ENCODE data around the gene GRIK5. TPM values are rescaled to one million over a fixed set of nuclear protein-coding genes. Genes with fewer than 3 reads are reported as not detected.
A peak's percentile ranks its signal among the peaks of the same experiment; 100 is the strongest.
"Not testable (repeated sequence)": the region's sequence is repeated elsewhere in the genome, so short reads cannot be mapped to it uniquely, and the experiment has no call there.

The GRIK5 gene
- polyA plus RNA-seq, 1 donor from 2014 or later = not detected

GRCh38 chr19:42034640-42035391, 35.2 kb downstream of the GRIK5 start:
- not testable (repeated sequence) for H3K4me1 Mint-ChIP-seq, H3K27me3 Mint-ChIP-seq, H3K27ac Mint-ChIP-seq, H3K36me3 Mint-ChIP-seq, H3K9me3 Mint-ChIP-seq
- H3K4me3 Mint-ChIP-seq = peak overlapping the region in 2 of 4 donors; percentile 49 to 73

- Mint-ChIP-seq H3K9me3 (peaks cover 0 to 3% (median 0%) of the 10 kb centered on the region in 3 donors), H3K4me1 (peaks cover 5 to 7% (median 5%) of the 10 kb centered on the region in 3 donors), H3K27ac (no peak overlapping the region)
Measured at GRCh38 chr19:42033413-42033812, 36.6 kb downstream of the GRIK5 start.

GRCh38 chr19:42032431-42032830, 37.6 kb downstream of the GRIK5 start:
- Mint-ChIP-seq H3K27ac (no peak overlapping the region), H3K4me3 (no peak overlapping the region), H3K36me3 (no peaks in the 10 kb centered on the region), H3K4me1 (peaks cover 5 to 7% (median 5%) of the 10 kb centered on the region in 3 donors), H3K9me3 (peaks cover 0 to 3% (median 0%) of the 10 kb centered on the region in 3 donors), H3K27me3 (peaks cover 8% of the 10 kb centered on the region)

More at GRCh38 chr19:42033413-42033812, 36.6 kb downstream of the GRIK5 start:
- Mint-ChIP-seq H3K36me3 (no peaks in the 10 kb centered on the region), H3K27me3 (peaks cover 8% of the 10 kb centered on the region), H3K4me3 (no peak overlapping the region)

- Mint-ChIP-seq H3K4me1 (peaks cover 5 to 7% (median 5%) of the 10 kb centered on the region in 3 donors), H3K4me3 (no peak overlapping the region), H3K27me3 (peaks cover 8% of the 10 kb centered on the region), H3K27ac (no peak overlapping the region), H3K9me3 (peaks cover 0 to 3% (median 0%) of the 10 kb centered on the region in 3 donors), H3K36me3 (no peaks in the 10 kb centered on the region)
Measured at GRCh38 chr19:42030645-42031440, 39.2 kb downstream of the GRIK5 start.

- H3K36me3 Mint-ChIP-seq = peaks cover 1% of the 10 kb centered on the region
- H3K27ac Mint-ChIP-seq = no peak overlapping the region
Measured at GRCh38 chr19:42028304-42029216, 41.4 kb downstream of the GRIK5 start.

GRCh38 chr19:42024622-42025111, 45.3 kb downstream of the GRIK5 start:
- Mint-ChIP-seq H3K4me1 (peaks cover 0 to 2% (median 0%) of the 10 kb centered on the region in 3 donors), H3K9me3 (no peaks in the 10 kb centered on the region), H3K27me3 (peaks cover 12% of the 10 kb centered on the region), H3K36me3 (peaks cover 1% of the 10 kb centered on the region), H3K4me3 (no peak overlapping the region), H3K27ac (no peak overlapping the region)

More at GRCh38 chr19:42028304-42029216, 41.4 kb downstream of the GRIK5 start:
- Mint-ChIP-seq H3K4me3 (no peak overlapping the region), H3K27me3 (peaks cover 19% of the 10 kb centered on the region), H3K4me1 (no peaks in the 10 kb centered on the region), H3K9me3 (peaks cover 0 to 3% (median 0%) of the 10 kb centered on the region in 3 donors)

GRCh38 chr19:42023943-42024260, 46.1 kb downstream of the GRIK5 start:
- Mint-ChIP-seq H3K27ac (no peak overlapping the region), H3K4me3 (no peak overlapping the region), H3K27me3 (peaks cover 10% of the 10 kb centered on the region)

GRCh38 chr19:42023121-42023942, 46.7 kb downstream of the GRIK5 start:
- Mint-ChIP-seq H3K36me3 (peaks cover 1% of the 10 kb centered on the region), H3K9me3 (no peaks in the 10 kb centered on the region), H3K27ac (peak overlapping the region in 1 of 3 donors; percentile 34), H3K4me3 (no peak overlapping the region), H3K4me1 (peaks cover 0 to 2% (median 0%) of the 10 kb centered on the region in 3 donors), H3K27me3 (peaks cover 10% of the 10 kb centered on the region)

More at GRCh38 chr19:42023943-42024260, 46.1 kb downstream of the GRIK5 start:
- Mint-ChIP-seq H3K4me1 (peaks cover 0 to 2% (median 0%) of the 10 kb centered on the region in 3 donors), H3K9me3 (no peaks in the 10 kb centered on the region), H3K36me3 (peaks cover 1% of the 10 kb centered on the region)

- Mint-ChIP-seq H3K4me1 (peaks cover 0 to 2% (median under 1%) of the 10 kb centered on the region in 3 donors), H3K27ac (no peak overlapping the region), H3K27me3 (peaks cover 12% of the 10 kb centered on the region), H3K4me3 (no peak overlapping the region), H3K36me3 (peaks cover 1% of the 10 kb centered on the region), H3K9me3 (no peaks in the 10 kb centered on the region)
Measured at GRCh38 chr19:42022616-42023015, 47.4 kb downstream of the GRIK5 start.

- no peak overlapping the region for H3K27ac Mint-ChIP-seq
- H3K4me3 Mint-ChIP-seq = no peak overlapping the region
- peaks cover 0 to 2% (median 1%) of the 10 kb centered on the region in 3 donors for H3K4me1 Mint-ChIP-seq
- H3K36me3 Mint-ChIP-seq = peaks cover 1% of the 10 kb centered on the region
- peaks cover 18% of the 10 kb centered on the region for H3K27me3 Mint-ChIP-seq
- H3K9me3 Mint-ChIP-seq = no peaks in the 10 kb centered on the region
Measured at GRCh38 chr19:42021185-42021584, 48.8 kb downstream of the GRIK5 start.

- Mint-ChIP-seq H3K4me1 (peaks cover 0 to 2% (median 1%) of the 10 kb centered on the region in 3 donors), H3K4me3 (no peak overlapping the region), H3K27me3 (peaks cover 7% of the 10 kb centered on the region), H3K27ac (no peak overlapping the region), H3K36me3 (no peaks in the 10 kb centered on the region), H3K9me3 (no peaks in the 10 kb centered on the region)
Measured at GRCh38 chr19:42018503-42019193, 51.4 kb downstream of the GRIK5 start.

- Mint-ChIP-seq H3K36me3 (no peaks in the 10 kb centered on the region), H3K4me3 (no peak overlapping the region), H3K27me3 (peaks cover 7% of the 10 kb centered on the region), H3K27ac (no peak overlapping the region), H3K9me3 (no peaks in the 10 kb centered on the region), H3K4me1 (peaks cover 0 to 1% (median 0%) of the 10 kb centered on the region in 3 donors)
Measured at GRCh38 chr19:42017040-42017439, 53.0 kb downstream of the GRIK5 start.

GRCh38 chr19:42012747-42013146, 57.3 kb downstream of the GRIK5 start:
- H3K27ac Mint-ChIP-seq, H3K27me3 Mint-ChIP-seq, H3K9me3 Mint-ChIP-seq, H3K4me3 Mint-ChIP-seq, H3K4me1 Mint-ChIP-seq, H3K36me3 Mint-ChIP-seq: not testable (repeated sequence)
